ACHN (cell line): ENCODE results near the gene ITPRID2.

Source experiments
- DNase-seq: peaks from one replicate; pipeline ENCODE4 v3.0.0-alpha.2; 2015
- in situ Hi-C: cut with HindIII; loops from 2 replicates; pipeline ENCODE4 v1.10.0; 2017; ENCODE audit warnings: low sequenced_read_pairs, low pct_ligation_motif_present, low pct_unique_long_range_greater_than_20kb

The ITPRID2 gene

GRCh38 chr2:181891258-181891965 is at the start of gene ITPRID2:
Gene ITPRID2, plus strand, starts transcription at chr2:181891730. Its CDS starts 337 bp downstream, at chr2:181892067.
- in situ Hi-C loops, result no loop called here
- DNase-seq, result peak; percentile 94

GRCh38 chr2:181844551-181845290 is 46.8 kb upstream of the ITPRID2 start:
- no peak for DNase-seq
- in situ Hi-C loops, result no loop called here

DNA sequence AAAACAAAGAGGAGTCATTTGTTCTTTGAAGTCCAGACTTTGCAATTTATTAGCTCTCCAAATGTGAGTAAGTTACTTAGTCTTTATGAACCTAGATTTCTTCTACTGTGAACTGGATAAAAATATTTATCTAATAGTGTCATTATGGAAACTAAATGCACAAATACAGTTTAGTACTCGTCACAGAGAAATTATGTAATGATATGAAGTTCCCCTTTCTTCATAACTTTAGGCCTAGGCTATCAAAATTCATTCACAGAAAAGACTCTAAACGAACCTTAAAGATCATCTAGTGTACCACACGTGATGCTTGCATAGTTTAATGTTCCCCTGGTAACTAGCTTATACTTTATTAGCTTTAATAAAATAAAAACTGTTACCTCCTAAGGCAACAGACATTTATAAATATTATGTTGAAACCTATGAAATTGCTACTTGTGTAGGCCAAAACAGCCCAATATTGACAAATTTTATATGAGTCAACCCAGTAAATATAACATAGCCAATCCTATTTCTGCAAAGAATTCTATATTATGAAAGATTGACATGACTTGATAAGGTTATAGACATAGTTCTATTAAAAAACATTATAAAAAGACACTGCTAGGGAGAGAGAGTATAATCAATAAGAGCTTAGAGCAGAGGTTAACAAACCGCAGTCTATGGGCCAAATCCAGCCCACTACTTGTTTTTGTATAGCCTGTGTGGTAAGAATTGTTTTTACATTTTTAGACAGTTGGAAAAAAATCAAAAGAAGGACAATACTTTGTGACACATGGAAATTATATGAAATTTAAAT is 44.9 kb upstream of the ITPRID2 start:
- no peak for DNase-seq
- in situ Hi-C loops, result no loop called here

DNA sequence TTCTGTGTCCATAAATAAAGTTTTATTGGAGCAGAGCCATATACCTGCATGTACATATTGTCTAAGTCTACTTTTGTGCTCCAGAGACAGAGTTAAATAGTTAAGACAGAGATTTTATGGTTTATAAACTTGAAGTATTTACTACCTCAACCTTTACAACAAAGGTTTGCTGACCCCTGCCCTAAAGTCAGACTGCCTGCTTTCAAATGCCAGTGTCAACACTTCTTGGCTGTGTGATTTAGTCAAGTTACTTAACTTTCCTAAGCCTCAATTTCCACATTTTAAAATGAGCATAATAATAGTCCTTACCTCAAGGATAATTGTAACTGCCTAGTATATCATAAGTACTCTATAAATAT is 44.4 kb upstream of the ITPRID2 start:
- in situ Hi-C loops, result no loop called here
- no peak for DNase-seq

- no peak for DNase-seq
- in situ Hi-C loops, result no loop called here
Observed at GRCh38 chr2:181847702-181848101, 43.8 kb upstream of the ITPRID2 start.

GRCh38 chr2:181848261-181848886 is 43.2 kb upstream of the ITPRID2 start:
- DNase-seq, result no peak
- in situ Hi-C loops, result no loop called here

DNA sequence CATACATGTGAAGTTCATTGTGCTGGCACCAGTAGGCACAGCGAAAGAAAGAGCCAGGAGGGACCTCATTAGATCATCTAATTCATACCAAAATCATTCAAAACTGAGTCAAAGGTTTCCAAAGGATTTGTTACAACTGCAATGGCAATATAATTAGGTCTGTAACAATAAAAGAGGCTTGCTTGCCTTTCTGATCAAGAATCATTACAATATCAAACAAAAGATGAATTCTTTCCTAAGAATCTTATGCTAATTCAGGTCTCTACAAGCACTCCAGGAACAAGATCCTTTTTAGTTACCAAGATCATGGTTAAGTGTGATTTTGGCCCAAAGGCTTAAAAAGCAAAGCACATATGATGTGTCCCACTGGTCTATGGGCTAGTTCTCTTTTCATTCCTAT is 41.9 kb upstream of the ITPRID2 start:
- in situ Hi-C loops, result no loop called here
- no peak for DNase-seq

DNA sequence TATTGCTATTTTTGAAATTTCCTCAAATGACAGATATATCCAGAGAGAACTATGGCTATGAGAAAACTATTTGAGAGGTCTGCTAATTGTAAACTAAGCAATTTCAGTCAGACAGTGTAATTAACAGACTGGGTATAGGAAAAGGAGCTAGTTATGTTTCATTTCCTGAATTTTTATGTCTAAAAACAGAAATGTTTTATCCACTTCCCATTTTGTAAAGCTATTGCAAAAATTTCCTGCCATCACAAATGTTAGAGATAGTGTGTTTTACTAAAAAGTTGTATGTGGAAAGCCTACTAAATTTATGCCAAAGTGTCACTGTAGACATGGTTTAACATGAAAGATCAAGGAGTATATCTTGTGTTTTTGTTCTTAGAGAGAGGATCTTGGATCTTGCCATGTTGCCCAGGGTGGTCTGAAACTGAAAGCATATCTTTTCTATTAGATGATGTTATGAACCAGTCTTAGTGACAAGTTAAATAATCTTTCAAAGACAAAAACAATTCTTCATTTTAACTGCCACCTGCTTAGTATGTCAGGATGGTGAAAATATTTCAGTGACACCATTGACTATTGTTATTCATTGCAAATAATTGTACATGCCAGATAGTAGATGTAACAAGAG is 40.5 kb upstream of the ITPRID2 start:
- in situ Hi-C loops, result no loop called here
- no peak for DNase-seq

GRCh38 chr2:181851726-181852125 is 39.8 kb upstream of the ITPRID2 start:
- in situ Hi-C loops, result no loop called here
- no peak for DNase-seq

GRCh38 chr2:181853696-181854095 is 37.8 kb upstream of the ITPRID2 start:
- in situ Hi-C loops, result no loop called here
- no peak for DNase-seq

DNA sequence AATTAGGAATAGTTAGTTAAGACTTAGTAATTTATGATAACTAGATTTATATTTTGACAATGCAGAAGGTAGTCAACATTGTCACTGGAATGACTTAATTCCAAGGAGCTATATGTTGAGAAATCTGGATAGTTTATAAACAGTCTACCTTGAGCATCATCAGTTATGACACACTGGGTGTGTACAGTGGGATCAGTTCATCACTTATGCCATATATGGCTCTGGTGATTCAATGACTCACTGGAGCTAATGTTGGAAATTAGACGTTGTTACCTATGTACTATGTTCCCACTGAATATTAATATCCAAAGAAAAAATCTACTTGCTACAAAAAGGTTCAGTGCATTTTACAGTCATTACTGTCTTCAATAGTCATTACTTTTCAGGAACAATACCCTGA is 34.0 kb upstream of the ITPRID2 start:
- in situ Hi-C loops, result no loop called here

GRCh38 chr2:181858600-181858999 is 32.9 kb upstream of the ITPRID2 start:
- in situ Hi-C loops, result no loop called here
- DNase-seq, result no peak

More for the DNA sequence above, 34.0 kb upstream of the ITPRID2 start:
- DNase-seq, result no peak

- no peak for DNase-seq
- in situ Hi-C loops, result no loop called here
Observed at GRCh38 chr2:181859123-181859522, 32.4 kb upstream of the ITPRID2 start.

DNA sequence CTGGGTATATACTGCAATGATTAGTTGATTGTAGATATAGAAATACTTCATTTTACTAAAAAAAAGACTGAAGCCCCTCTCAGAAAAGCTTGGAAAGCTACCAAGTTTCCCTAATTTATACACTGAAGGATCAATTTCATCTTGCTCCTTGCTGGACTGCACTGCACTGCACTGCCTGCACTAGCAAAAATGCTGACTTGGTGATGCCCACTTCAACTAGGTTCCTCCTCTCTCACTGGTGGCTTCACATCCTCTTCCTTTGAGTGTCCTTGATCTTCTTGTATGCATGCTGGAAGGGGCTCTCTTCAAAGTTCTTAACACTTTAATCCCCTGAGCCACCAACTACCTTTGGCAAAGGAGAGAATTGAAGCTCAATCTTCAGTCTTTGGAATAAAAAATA is 31.7 kb upstream of the ITPRID2 start:
- in situ Hi-C loops, result no loop called here

GRCh38 chr2:181861379-181861778 is 30.2 kb upstream of the ITPRID2 start:
- no peak for DNase-seq
- in situ Hi-C loops, result no loop called here

More for the DNA sequence above, 31.7 kb upstream of the ITPRID2 start:
- DNase-seq, result no peak

DNA sequence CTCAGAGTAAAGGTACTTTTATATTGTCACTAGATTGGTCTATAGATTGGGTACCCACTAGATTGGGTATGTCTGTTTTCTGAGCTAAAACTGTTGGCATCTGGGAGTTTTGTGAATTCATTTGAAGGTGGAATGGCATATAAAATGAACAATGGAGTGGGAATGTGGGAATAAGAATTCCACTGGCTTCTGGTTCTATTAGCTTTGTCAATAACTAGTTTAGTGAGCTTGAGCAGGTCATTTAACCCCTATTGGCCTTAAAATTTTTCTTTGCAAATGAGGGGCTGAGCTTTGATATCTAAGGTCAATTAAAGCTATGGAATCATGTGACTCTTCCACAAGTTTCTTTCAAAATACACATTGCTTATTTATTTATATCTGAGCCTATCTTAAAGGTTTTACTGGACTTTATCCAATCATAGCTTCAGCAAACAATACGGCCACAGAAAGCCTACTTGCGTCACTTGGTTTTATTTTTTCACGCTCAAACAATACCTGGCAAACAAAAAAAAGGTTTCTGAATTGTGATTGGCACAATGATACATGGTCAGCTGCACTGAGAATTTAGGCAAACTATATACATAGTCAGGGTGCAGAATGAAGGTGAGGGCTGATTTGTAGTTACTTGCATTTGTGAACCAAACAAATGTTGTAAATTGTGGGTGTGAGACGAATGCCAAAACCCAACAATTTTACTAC is 28.8 kb upstream of the ITPRID2 start:
- in situ Hi-C loops, result no loop called here
- no peak for DNase-seq

DNA sequence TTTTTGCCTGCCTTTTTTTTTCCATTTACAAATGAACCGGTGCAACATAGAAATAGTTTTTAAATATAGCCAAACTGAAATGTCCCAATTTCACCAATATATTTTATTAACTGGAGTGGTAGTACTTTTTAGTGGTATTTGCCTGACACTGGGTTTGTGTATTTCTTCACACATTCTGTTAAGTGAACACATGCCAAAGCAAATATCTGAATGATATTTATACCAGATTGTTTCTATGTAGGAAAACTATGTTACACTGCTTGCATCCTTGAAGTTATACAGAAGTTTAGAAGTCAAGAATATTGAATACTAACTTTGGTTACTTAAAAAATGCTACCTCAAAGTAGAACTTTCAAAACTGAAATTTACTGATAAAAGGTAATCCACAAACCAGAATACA is 19.4 kb upstream of the ITPRID2 start:
- in situ Hi-C loops, result no loop called here
- DNase-seq, result no peak

- no peak for DNase-seq
- in situ Hi-C loops, result no loop called here
Observed at GRCh38 chr2:181876614-181877063, 14.9 kb upstream of the ITPRID2 start.
